SH-SY5Y (cell line): ENCODE results near the gene DISC1.

Source experiments
- GATA2 ChIP-seq: IDR thresholded peaks from 2 replicates; pipeline ENCODE4 v1.6.1; 2011; ENCODE audit warnings: mild to moderate bottlenecking, low read depth, low read length
- GATA3 ChIP-seq: IDR thresholded peaks from 2 replicates; pipeline ENCODE4 v1.6.1; 2011; ENCODE audit warnings: low read depth, mild to moderate bottlenecking, low read length, moderate library complexity

Gene DISC1

GRCh38 chr1:231701306-231701705 is 74.7 kb downstream of the DISC1 start:
- TF ChIP-seq GATA2 (no peak), GATA3 (no peak)

- no peak for TF ChIP-seq GATA2
- TF ChIP-seq GATA3, result no peak
Observed at GRCh38 chr1:231702331-231702730, 75.7 kb downstream of the DISC1 start.

GRCh38 chr1:231702804-231703203 is 76.2 kb downstream of the DISC1 start:
- TF ChIP-seq GATA2, result no peak

GRCh38 chr1:231705806-231706760 is 79.5 kb downstream of the DISC1 start:
- TF ChIP-seq GATA3 (no peak), GATA2 (no peak)

GRCh38 chr1:231706934-231707333 is 80.3 kb downstream of the DISC1 start:
- TF ChIP-seq GATA3 (no peak), GATA2 (no peak)

GRCh38 chr1:231707407-231707806 is 80.8 kb downstream of the DISC1 start:
- TF ChIP-seq GATA3 (no peak), GATA2 (no peak)

- no peak for TF ChIP-seq GATA3
Observed at GRCh38 chr1:231708394-231708793, 81.8 kb downstream of the DISC1 start.

GRCh38 chr1:231714440-231714839 is 87.8 kb downstream of the DISC1 start:
- TF ChIP-seq GATA2 (no peak), GATA3 (no peak)

- no peak for TF ChIP-seq GATA2
- TF ChIP-seq GATA3, result no peak
Observed at GRCh38 chr1:231715816-231716722, 89.5 kb downstream of the DISC1 start.

GRCh38 chr1:231716879-231717278 is 90.3 kb downstream of the DISC1 start:
- TF ChIP-seq GATA2 (no peak), GATA3 (no peak)

- TF ChIP-seq GATA3, result no peak
- TF ChIP-seq GATA2, result no peak
Observed at GRCh38 chr1:231719485-231720183, 93.0 kb downstream of the DISC1 start.

- TF ChIP-seq GATA2 (no peak), GATA3 (no peak)
Observed at GRCh38 chr1:231720652-231721325, 94.2 kb downstream of the DISC1 start.

- TF ChIP-seq GATA2 (no peak), GATA3 (no peak)
Observed at GRCh38 chr1:231721436-231721835, 94.8 kb downstream of the DISC1 start.
